Upper lobe of left lung (tissue), 6 donors: ENCODE data around the gene KCNJ6. TPM values are rescaled to one million over a fixed set of nuclear protein-coding genes. Genes with fewer than 3 reads are reported as not detected.

Source experiments
- ATAC-seq, 2 donors: fragments of 200-7000 bp; cut with Tn5 transposase; one replicate each; pipeline ENCODE4 v1.9.1; 2022; ENCODE audit warnings: mild to moderate bottlenecking in 2 of 2, moderate library complexity in 2 of 2; ENCODE audit not compliant: low FRiP score in 2 of 2
- DNase-seq, 2 donors: peaks; one replicate each; pipeline ENCODE4 v3.0.0-alpha.2; 2019 to 2020
- H3K27ac ChIP-seq, 4 donors: fragments of 200-600 bp; sonication (generic); one replicate each; pipeline ENCODE4 v1.5.1; 2016 to 2019
- H3K27me3 ChIP-seq, 4 donors: fragments of 200-600 bp; sonication (generic); one replicate each; pipeline ENCODE4 v1.5.1; 2017 to 2019
- H3K36me3 ChIP-seq, 4 donors: fragments of 200-600 bp; sonication (generic); one replicate each; pipeline ENCODE4 v1.5.1; 2016 to 2019
- H3K4me1 ChIP-seq, 4 donors: fragments of 200-600 bp; sonication (generic); one replicate each; pipeline ENCODE4 v1.5.1; 2018 to 2019
- H3K4me3 ChIP-seq, 4 donors: fragments of 200-600 bp; sonication (generic); one replicate each; pipeline ENCODE4 v1.5.1; 2017 to 2019; ENCODE audit warnings: mild to moderate bottlenecking in 2 of 4, moderate library complexity in 1 of 4
- H3K9me3 ChIP-seq, 4 donors: fragments of 200-600 bp; sonication (generic); one replicate each; pipeline ENCODE4 v1.5.1; 2018 to 2019
- EP300 ChIP-seq, 4 donors: sonication (generic); formaldehyde crosslinking; IDR thresholded peaks; one replicate each; pipeline ENCODE4 v1.5.1; 2017; ENCODE audit warnings: antibody characterized with exemption in 4 of 4, control low read depth in 2 of 4
- POLR2A ChIP-seq, 4 donors: fragments of 450-650 bp; IDR thresholded peaks; one replicate each; pipeline ENCODE4 v1.5.1; 2016 to 2017; ENCODE audit warnings: antibody characterized with exemption in 4 of 4, mild to moderate bottlenecking in 2 of 4
- POLR2AphosphoS5 ChIP-seq, 2 donors: sonication (generic); formaldehyde crosslinking; IDR thresholded peaks; one replicate each; pipeline ENCODE4 v1.5.1; 2017; ENCODE audit warnings: antibody characterized with exemption in 2 of 2
- WGBS, 2 donors: methylation state at CpG; one replicate each; pipeline ENCODE4 v1.1.5; 2017 to 2018; 5-methylcytosine and 5-hydroxymethylcytosine counted together
- total RNA-seq, 6 donors: library from RNA; depleted of rRNA in 4 of 6; stranded (reverse); fragments of >200 nt in 4 of 6; gene quantifications; one replicate each; pipeline versions ENCODE4 v1.1.0 to v1.2.1, GENCODE V29; 2016 to 2021
- TF ChIP-seq, protein P1 (sequence below), 6 experiments: fragments of 450-650 bp in 4 of 6; fragments of 200-600 bp in 2 of 6; sonication (generic) in 2 of 6; IDR thresholded peaks; one replicate each; pipeline ENCODE4 v1.5.1; 2016 to 2019; ENCODE audit warnings: antibody characterized with exemption in 6 of 6
- donor health status: DM: no; HTN: no; CAD: no; lungs with moderate emphysema.
- donor health status: DM: no; HTN: yes; CAD: no; lungs with severe emphysema.

Gene KCNJ6
- total RNA-seq, 6 donors from 2014 or later: 0.06 to 0.15 TPM; not detected in 4

DNA sequence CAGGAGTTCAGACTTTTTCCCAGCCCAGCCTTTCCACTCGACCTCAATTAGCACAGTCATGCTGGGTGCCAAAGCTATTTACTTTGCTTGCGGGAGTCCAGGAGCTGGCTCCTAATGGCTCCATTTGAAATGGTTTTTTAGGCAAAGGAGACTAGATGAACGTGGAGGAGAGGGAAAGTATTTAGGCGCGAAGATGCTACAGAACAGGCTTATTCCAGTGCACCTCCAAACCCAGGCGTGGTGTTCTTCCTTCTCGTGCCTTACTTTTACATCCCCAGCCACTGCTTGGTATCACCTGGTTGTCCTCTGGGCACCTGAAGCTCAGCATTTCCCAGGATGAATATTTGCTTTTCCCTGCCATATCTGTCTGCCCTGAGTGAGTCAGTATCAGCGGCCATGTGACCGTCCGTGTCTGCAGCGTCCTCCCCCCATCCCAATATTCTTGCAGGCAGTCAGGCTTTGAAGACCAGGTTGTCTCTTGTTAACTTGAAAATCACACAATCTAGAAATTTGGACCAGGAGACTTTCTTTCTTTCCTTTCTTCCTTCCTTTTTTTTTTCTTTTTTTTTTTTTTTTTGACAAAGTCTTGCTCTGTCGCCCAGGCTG lies 351.2 kb downstream of the KCNJ6 start:
- peak overlapping the region; percentile 86 to 93 (median 89) for H3K27ac ChIP-seq
- 77 to 79% methylated on average over 12 of the region's 12 CpGs for WGBS, 2 donors
- DNase-seq (peak in 1 of 2 donors; percentile 29), ATAC-seq (no peak)
- no peaks in the 10 kb centered on the region for H3K9me3 ChIP-seq
- H3K27me3 ChIP-seq: no peaks in the 10 kb centered on the region
- H3K4me3 ChIP-seq: peak overlapping the region in 3 of 4 donors; percentile 75 to 90 (median 78)
- H3K4me1 ChIP-seq: peaks cover 16 to 21% (median 19%) of the 10 kb centered on the region in 4 donors
- TF ChIP-seq POLR2A (IDR thresholded peaks at IDR 0.05) (no peak), EP300 (IDR thresholded peaks at IDR 0.05) (no peak), POLR2AphosphoS5 (IDR thresholded peaks at IDR 0.05) (no peak)
- TF ChIP-seq, protein P1, sequence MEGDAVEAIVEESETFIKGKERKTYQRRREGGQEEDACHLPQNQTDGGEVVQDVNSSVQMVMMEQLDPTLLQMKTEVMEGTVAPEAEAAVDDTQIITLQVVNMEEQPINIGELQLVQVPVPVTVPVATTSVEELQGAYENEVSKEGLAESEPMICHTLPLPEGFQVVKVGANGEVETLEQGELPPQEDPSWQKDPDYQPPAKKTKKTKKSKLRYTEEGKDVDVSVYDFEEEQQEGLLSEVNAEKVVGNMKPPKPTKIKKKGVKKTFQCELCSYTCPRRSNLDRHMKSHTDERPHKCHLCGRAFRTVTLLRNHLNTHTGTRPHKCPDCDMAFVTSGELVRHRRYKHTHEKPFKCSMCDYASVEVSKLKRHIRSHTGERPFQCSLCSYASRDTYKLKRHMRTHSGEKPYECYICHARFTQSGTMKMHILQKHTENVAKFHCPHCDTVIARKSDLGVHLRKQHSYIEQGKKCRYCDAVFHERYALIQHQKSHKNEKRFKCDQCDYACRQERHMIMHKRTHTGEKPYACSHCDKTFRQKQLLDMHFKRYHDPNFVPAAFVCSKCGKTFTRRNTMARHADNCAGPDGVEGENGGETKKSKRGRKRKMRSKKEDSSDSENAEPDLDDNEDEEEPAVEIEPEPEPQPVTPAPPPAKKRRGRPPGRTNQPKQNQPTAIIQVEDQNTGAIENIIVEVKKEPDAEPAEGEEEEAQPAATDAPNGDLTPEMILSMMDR (IDR thresholded peaks at IDR 0.05): no peak
- H3K36me3 ChIP-seq: no peaks in the 10 kb centered on the region

DNA sequence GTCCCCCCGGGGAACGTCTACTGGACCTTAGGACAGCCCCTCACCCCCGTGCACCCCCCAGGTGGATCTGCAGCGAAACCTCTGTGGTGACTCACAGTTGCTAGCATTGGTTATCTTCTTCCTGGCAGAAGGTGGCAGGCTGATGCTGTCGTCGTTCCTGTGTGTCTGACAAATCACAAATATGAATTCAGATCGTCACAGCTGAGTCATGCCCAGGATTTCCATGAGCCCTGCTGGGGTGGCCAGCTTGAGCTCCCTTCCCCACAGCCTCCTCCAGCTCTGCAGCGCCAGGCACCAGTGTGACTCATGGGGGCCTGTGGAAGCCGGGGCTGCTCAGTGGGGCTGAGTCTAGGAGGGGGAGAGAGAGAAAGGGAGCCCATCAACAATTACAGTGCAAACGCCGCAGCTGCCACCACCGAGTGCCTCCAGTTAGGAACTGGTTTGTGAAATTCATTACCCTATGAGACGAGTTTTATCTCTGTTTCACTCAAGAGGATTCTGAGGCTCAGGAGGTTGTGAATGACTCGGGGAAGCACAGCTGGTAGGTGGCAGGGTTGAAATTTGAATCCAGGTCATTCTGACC lies 351.8 kb downstream of the KCNJ6 start:
- Histone ChIP-seq H3K27ac (peak overlapping the region; percentile 86 to 93 (median 89)), H3K4me1 (peaks cover 16 to 21% (median 19%) of the 10 kb centered on the region in 4 donors), H3K9me3 (no peaks in the 10 kb centered on the region), H3K4me3 (peak overlapping the region; percentile 54 to 90 (median 76)), H3K36me3 (no peaks in the 10 kb centered on the region), H3K27me3 (no peaks in the 10 kb centered on the region)
- TF ChIP-seq POLR2AphosphoS5 (IDR thresholded peaks at IDR 0.05) (peak; percentile 19 to 77), EP300 (IDR thresholded peaks at IDR 0.05) (peak in 3 of 4 donors; percentile 35 to 55 (median 38)), POLR2A (IDR thresholded peaks at IDR 0.05) (no peak)
- TF ChIP-seq, protein P1 (IDR thresholded peaks at IDR 0.05): no peak
- DNase-seq (peak; percentile 71 to 87), ATAC-seq (peak; percentile 87 to 88)
- WGBS, 2 donors: 14 to 22% methylated on average over 10 to 14 of the region's 14 CpGs

DNA sequence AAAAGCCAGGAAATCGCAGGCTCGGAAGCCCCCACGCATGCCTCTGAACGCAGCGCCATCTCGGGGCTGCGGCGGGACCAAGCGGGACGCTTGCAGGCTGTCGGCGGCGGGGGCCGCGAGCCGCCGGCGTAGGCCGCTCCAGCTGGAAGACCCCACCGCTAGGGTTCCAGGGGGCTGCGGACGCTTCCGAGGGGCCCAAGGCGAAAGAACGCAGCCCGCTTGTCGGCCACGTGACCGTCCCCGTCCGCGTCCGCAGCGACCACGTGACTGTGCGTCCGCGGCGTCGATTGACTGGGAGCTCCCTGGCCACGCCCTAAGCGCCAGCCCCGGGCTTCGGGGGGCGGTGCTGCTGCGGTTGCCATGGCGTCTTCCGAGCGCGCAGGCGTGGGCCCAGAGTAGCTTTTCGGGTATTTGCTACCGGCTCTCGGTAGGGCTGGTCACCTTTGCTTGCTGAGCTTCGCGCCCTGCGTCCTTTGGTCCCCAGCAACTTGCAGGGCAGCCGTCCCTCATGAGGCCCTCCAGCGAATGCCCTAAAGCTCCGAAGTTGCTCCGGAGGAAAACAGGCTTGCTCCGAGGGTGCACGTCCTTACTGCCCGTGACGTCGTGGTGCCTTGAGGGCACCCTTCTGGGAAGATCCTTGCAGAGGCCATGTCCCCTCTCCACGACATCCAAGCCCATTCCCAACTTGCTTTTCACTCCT lies 352.5 kb downstream of the KCNJ6 start:
- DNase-seq (peak; percentile 97), ATAC-seq (peak; percentile 97 to 98)
- no peaks in the 10 kb centered on the region for H3K36me3 ChIP-seq
- H3K4me1 ChIP-seq: peaks cover 16 to 21% (median 19%) of the 10 kb centered on the region in 4 donors
- H3K9me3 ChIP-seq: no peaks in the 10 kb centered on the region
- no peaks in the 10 kb centered on the region for H3K27me3 ChIP-seq
- peak overlapping the region; percentile 54 to 90 (median 76) for H3K4me3 ChIP-seq
- peak overlapping the region; percentile 86 to 93 (median 89) for H3K27ac ChIP-seq
- TF ChIP-seq POLR2A (IDR thresholded peaks at IDR 0.05) (peak in 3 of 4 donors; percentile 56 to 84 (median 76)), EP300 (IDR thresholded peaks at IDR 0.05) (no peak)
- TF ChIP-seq, protein P1 (IDR thresholded peaks at IDR 0.05): peak; percentile 23 to 71 (median 56)
- 0 to 2% methylated on average over 1 to 44 of the region's 67 CpGs for WGBS, 2 donors

DNA sequence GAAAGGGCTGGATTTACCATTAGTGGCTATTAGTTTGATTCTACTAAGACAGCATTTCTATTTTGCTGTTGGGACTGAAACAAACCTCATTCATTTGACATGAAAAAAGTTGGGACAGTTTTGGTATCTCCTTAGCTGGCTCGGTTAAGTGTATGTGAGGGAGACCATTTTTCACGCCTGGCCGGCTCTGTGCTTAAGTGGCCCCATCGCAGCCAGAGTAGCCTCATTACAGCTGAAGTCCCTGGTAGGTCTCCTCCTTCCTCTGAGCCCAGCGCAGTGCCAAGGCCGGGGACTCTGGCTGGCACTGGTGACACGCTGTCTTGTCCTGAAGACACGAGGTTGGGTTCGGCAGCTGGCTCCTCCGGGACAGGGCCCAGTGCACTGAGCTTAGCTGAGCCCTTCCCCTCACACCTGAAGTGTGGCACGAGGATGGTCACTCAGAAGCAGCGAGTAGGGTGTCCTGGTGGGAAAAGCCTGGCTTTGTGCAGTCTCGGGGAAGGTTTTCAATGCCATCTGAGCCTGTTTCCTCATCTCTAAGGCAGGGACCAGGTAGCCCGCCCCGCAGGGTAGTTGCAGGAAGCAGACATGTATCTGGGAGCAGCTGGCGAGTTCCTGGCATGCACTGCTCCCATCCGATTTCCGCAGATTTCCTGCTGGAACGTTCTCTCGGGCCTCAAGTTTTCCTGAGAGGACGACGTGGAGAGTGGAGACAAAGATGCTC lies 353.2 kb downstream of the KCNJ6 start:
- H3K4me1 ChIP-seq: peaks cover 16 to 21% (median 19%) of the 10 kb centered on the region in 4 donors
- DNase-seq: peak; percentile 47
- H3K27me3 ChIP-seq: no peaks in the 10 kb centered on the region
- TF ChIP-seq POLR2A (IDR thresholded peaks at IDR 0.05): no peak
- no peak for TF ChIP-seq EP300 (IDR thresholded peaks at IDR 0.05)
- no peak for TF ChIP-seq POLR2AphosphoS5 (IDR thresholded peaks at IDR 0.05)
- TF ChIP-seq, protein P1 (IDR thresholded peaks at IDR 0.05): no peak
- peak overlapping the region; percentile 54 to 90 (median 76) for H3K4me3 ChIP-seq
- WGBS, 2 donors: 62 to 93% methylated on average over 10 to 22 of the region's 22 CpGs
- H3K36me3 ChIP-seq: no peaks in the 10 kb centered on the region
- H3K9me3 ChIP-seq: no peaks in the 10 kb centered on the region
- ATAC-seq: peak in 1 of 2 donors; percentile 0
- H3K27ac ChIP-seq: peak overlapping the region; percentile 86 to 93 (median 89)
